Osteocyte (in vitro differentiated cells): ENCODE measurements around the gene BANP. TPM values are rescaled to one million over a fixed set of nuclear protein-coding genes. Genes with fewer than 3 reads are reported as not detected.

Experiments
- DNase-seq: peaks from one replicate; pipeline ENCODE4 v3.0.0; 2021; ENCODE audit warnings: mixed read lengths; ENCODE audit not compliant: unreplicated experiment; ENCODE audit errors: extremely low spot score
- H3K27ac Mint-ChIP-seq: one replicate; pipeline ENCODE4 v1.8.0; 2021; ENCODE audit warnings: mild to moderate bottlenecking, mixed read lengths; ENCODE audit not compliant: unreplicated experiment
- H3K27me3 Mint-ChIP-seq: one replicate; pipeline ENCODE4 v1.8.0; 2021; ENCODE audit warnings: mixed read lengths; ENCODE audit not compliant: unreplicated experiment
- H3K36me3 Mint-ChIP-seq: one replicate; pipeline ENCODE4 v1.8.0; 2021; ENCODE audit warnings: mixed read lengths; ENCODE audit not compliant: unreplicated experiment
- H3K4me1 Mint-ChIP-seq: one replicate; pipeline ENCODE4 v1.8.0; 2021; ENCODE audit warnings: mixed read lengths; ENCODE audit not compliant: unreplicated experiment
- H3K4me3 Mint-ChIP-seq: one replicate; pipeline ENCODE4 v1.8.0; 2021; ENCODE audit warnings: mild to moderate bottlenecking, moderate library complexity, mixed read lengths; ENCODE audit not compliant: unreplicated experiment
- H3K9me3 Mint-ChIP-seq: one replicate; pipeline ENCODE4 v1.8.0; 2021; ENCODE audit warnings: mixed read lengths; ENCODE audit not compliant: unreplicated experiment
- total RNA-seq: library from RNA; stranded (reverse); gene quantifications from 2 replicates; pipeline ENCODE4 v1.2.1, GENCODE V29; 2021
- TF ChIP-seq, protein P1 (sequence below): fragments of 200-600 bp; sonication (generic); IDR thresholded peaks from 2 replicates; pipeline ENCODE4 v1.5.0; 2021; ENCODE audit warnings: antibody characterized with exemption, mild to moderate bottlenecking, moderate library complexity

Gene BANP
- total RNA-seq, 1 donor from 2014 or later, result 20.5 TPM

DNA sequence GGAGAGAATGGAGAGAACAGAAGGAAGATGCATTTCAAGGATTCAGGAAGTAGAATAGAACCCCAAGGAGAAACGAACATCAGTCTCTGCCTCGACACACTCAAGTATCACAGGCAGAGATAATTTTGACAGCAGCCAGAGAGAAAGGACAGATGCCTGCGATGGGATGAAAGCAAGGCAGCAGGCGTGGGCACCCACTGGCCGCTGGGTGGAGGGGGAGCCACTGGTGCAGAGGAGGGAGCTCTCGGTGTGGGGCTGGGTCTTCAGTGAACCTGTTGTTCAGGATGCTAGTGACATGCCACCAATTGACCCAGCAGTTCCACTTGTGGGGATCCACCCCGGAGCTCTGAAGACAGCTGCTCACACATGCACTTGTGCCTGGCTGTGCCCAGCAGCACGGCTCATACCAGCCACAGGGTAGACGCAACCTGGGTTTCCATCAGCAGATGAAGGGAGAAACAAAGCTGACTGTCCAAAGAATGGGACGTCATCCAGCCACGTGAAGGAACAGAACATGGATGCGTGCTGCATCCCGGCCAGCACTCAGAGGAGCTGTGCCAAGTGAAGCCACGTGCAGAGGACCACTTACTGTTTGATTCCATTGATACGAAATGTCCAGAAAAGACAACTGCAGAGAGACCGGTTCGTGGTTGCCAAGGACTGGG lies 127.0 kb downstream of the BANP start:
- DNase-seq, result no peak
- peaks cover 2% of the 10 kb centered on the region for H3K4me1 Mint-ChIP-seq
- peaks cover 5% of the 10 kb centered on the region for H3K9me3 Mint-ChIP-seq
- H3K36me3 Mint-ChIP-seq, result peaks cover 33% of the 10 kb centered on the region
- no peak overlapping the region for H3K4me3 Mint-ChIP-seq
- no peak overlapping the region for H3K27ac Mint-ChIP-seq
- TF ChIP-seq, protein P1, sequence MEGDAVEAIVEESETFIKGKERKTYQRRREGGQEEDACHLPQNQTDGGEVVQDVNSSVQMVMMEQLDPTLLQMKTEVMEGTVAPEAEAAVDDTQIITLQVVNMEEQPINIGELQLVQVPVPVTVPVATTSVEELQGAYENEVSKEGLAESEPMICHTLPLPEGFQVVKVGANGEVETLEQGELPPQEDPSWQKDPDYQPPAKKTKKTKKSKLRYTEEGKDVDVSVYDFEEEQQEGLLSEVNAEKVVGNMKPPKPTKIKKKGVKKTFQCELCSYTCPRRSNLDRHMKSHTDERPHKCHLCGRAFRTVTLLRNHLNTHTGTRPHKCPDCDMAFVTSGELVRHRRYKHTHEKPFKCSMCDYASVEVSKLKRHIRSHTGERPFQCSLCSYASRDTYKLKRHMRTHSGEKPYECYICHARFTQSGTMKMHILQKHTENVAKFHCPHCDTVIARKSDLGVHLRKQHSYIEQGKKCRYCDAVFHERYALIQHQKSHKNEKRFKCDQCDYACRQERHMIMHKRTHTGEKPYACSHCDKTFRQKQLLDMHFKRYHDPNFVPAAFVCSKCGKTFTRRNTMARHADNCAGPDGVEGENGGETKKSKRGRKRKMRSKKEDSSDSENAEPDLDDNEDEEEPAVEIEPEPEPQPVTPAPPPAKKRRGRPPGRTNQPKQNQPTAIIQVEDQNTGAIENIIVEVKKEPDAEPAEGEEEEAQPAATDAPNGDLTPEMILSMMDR, result no peak
- H3K27me3 Mint-ChIP-seq, result no peaks in the 10 kb centered on the region

DNA sequence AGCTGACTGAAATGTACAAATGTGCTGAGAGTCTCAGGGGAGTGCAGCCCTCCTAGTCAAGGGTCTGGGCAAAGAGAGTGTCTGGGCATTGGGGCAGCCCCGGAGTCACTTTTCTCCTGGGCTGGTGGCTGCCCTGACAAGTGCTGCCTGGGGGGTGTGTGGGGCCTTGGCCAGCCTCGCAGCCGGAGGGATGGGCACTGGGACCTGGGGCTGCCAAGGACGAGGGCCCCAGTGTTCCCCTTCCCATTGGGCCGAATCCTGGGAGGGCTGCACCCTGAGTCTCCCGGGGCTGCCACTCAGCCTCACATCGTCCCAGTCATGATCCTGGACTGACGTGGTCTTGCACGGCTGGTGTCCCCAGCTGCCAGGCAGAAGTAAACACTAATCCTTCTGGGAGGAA lies 132.3 kb downstream of the BANP start:
- Mint-ChIP-seq H3K4me3 (no peak overlapping the region), H3K9me3 (peaks cover 5% of the 10 kb centered on the region), H3K27me3 (no peaks in the 10 kb centered on the region), H3K4me1 (peaks cover 14% of the 10 kb centered on the region), H3K36me3 (peaks cover 19% of the 10 kb centered on the region), H3K27ac (no peak overlapping the region)
- TF ChIP-seq, protein P1, result no peak
- no peak for DNase-seq

DNA sequence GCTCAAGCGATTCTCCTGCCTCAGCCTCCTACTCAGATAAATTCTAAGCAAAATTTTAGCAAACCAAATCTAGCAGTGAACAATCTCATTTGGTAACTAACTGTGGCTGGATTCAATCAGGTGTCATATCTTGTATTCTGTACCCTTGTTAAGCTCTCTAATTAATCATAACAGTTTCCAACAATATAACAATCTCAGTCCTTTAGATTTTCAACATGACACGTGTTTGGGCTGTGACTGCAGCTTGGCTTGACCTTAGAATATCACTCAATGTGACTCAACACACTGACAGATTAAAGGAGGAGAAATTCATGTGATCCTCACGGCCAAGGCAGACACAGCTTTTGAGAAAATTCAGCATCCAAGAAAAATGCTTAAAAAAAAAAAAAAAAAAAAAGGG lies 133.6 kb downstream of the BANP start:
- Mint-ChIP-seq H3K4me1 (peaks cover 16% of the 10 kb centered on the region), H3K36me3 (peaks cover 13% of the 10 kb centered on the region), H3K27me3 (no peaks in the 10 kb centered on the region), H3K27ac (no peak overlapping the region), H3K4me3 (no peak overlapping the region), H3K9me3 (peaks cover 5% of the 10 kb centered on the region)
- TF ChIP-seq, protein P1, result no peak
- no peak for DNase-seq

DNA sequence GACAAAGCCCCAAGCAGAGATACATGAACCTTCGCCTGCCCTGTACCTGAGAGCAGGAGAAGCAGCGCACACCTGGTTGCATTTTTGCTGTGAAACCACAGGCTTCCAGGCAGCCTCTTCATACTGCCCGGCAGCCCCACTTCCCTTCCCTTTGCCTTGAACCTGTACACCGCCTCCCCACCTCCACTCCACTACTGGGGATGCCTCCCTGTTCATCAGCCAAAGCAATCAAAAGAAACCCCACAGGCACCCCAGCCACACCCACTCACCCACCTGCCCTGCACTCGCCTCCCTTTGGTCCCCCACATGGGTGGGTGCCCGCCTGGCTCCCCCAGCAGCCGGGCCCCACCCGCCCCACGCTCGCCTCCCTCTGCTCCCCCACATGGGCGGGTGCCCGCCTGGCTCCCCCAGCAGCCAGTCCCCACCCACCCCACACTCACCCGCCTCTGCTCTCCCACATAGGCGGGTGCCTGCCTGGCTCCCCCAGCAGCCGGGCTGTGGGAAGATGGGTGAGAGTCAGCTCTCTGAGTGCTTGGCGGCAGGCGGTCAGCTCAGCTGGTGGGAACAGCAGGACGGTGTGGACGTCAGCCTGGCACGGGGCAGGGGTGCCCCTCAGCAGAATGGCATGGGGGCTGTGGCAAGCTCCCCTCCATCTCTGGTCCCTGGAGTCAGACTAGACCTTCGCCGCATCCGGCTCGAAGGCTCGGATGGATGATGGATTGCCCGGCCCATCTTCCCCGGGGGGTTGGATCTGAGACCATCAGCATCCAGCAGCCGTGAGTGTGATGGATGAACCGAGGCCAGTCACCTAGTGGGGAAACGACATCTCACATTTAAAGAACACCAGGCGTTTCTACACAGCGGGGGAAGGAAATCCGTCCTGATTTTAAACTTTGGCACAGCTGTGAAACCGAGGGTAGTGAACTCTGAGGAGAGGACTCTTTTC lies 135.6 kb downstream of the BANP start:
- TF ChIP-seq, protein P1, result no peak
- peaks cover 18% of the 10 kb centered on the region for H3K4me1 Mint-ChIP-seq
- DNase-seq, result no peak
- H3K27ac Mint-ChIP-seq, result no peak overlapping the region
- no peaks in the 10 kb centered on the region for H3K9me3 Mint-ChIP-seq
- H3K4me3 Mint-ChIP-seq, result no peak overlapping the region
- no peaks in the 10 kb centered on the region for H3K27me3 Mint-ChIP-seq
- H3K36me3 Mint-ChIP-seq, result peaks cover 5% of the 10 kb centered on the region

DNA sequence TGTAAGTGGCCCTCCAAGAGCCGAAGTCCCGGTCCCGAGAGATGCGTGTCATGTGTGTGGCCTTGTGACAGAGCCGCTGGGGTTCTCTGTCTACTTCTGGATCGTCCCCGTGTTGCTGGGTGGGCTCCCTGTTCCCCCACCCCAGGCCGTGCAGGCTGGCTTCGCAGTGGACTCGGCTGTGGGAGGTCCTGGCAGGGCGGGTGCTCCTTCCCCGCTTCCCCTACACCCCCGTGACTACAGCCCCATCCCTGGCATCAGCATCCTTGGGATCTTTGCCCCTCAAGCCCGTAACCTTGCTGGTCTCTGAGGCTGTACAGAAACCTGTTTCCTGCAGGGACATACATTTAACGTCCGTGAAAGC lies 136.3 kb downstream of the BANP start:
- H3K4me3 Mint-ChIP-seq, result no peak overlapping the region
- H3K9me3 Mint-ChIP-seq, result no peaks in the 10 kb centered on the region
- no peak overlapping the region for H3K27ac Mint-ChIP-seq
- peaks cover 5% of the 10 kb centered on the region for H3K36me3 Mint-ChIP-seq
- H3K4me1 Mint-ChIP-seq, result peaks cover 23% of the 10 kb centered on the region
- no peaks in the 10 kb centered on the region for H3K27me3 Mint-ChIP-seq
- no peak for DNase-seq
- TF ChIP-seq, protein P1, result no peak
